Skeletal muscle satellite cell (primary cell): Measurements from ENCODE around the gene FYN.
A peak's percentile ranks its signal among the peaks of the same experiment; 100 is the strongest.
"Not testable (repeated sequence)": the region's sequence is repeated elsewhere in the genome, so short reads cannot be mapped to it uniquely, and the experiment has no call there.

Source experiments
- H3K27me3 ChIP-seq: 2 replicates; pipeline ENCODE4 v1.7.0; 2013; ENCODE audit warnings: low read length; ENCODE audit not compliant: control insufficient read depth, insufficient read depth
- H3K36me3 ChIP-seq: 2 replicates; pipeline ENCODE4 v1.7.0; 2013; ENCODE audit warnings: mild to moderate bottlenecking, control low read depth, low read length; ENCODE audit not compliant: insufficient read depth
- H3K4me1 ChIP-seq: 2 replicates; pipeline ENCODE4 v1.7.0; 2013; ENCODE audit warnings: low read length; ENCODE audit not compliant: control insufficient read depth, insufficient read depth
- H3K4me2 ChIP-seq: 2 replicates; pipeline ENCODE4 v1.7.0; 2013; ENCODE audit warnings: mild to moderate bottlenecking, low read length
- H3K4me3 ChIP-seq: 2 replicates; pipeline ENCODE4 v1.7.0; 2013; ENCODE audit warnings: low read length
- H3K9ac ChIP-seq: 2 replicates; pipeline ENCODE4 v1.7.0; 2013; ENCODE audit warnings: mild to moderate bottlenecking, low read depth, low read length, moderate library complexity
- H3K9me3 ChIP-seq: replicated peaks from 2 replicates; pipeline ENCODE4 v1.7.0; 2013; ENCODE audit warnings: mild to moderate bottlenecking, control low read depth, low read length

Gene FYN

GRCh38 chr6:111686249-111686931, 186.9 kb downstream of the FYN start:
- H3K4me1 ChIP-seq: peaks cover 32% of the 10 kb centered on the region
- no peaks in the 10 kb centered on the region for H3K27me3 ChIP-seq
- H3K4me2 ChIP-seq: no peak overlapping the region
- H3K36me3 ChIP-seq: peaks cover 76% of the 10 kb centered on the region
- no peak overlapping the region for H3K4me3 ChIP-seq
- H3K9ac ChIP-seq: no peak overlapping the region
- no peaks in the 10 kb centered on the region for H3K9me3 ChIP-seq

GRCh38 chr6:111685526-111685925, 187.7 kb downstream of the FYN start:
- H3K4me1 ChIP-seq: peaks cover 24% of the 10 kb centered on the region
- no peak overlapping the region for H3K4me3 ChIP-seq
- no peaks in the 10 kb centered on the region for H3K27me3 ChIP-seq
- no peaks in the 10 kb centered on the region for H3K9me3 ChIP-seq
- no peak overlapping the region for H3K9ac ChIP-seq
- no peak overlapping the region for H3K4me2 ChIP-seq
- H3K36me3 ChIP-seq: peaks cover 70% of the 10 kb centered on the region

- peaks cover 70% of the 10 kb centered on the region for H3K36me3 ChIP-seq
- peaks cover 23% of the 10 kb centered on the region for H3K4me1 ChIP-seq
- H3K4me2 ChIP-seq: no peak overlapping the region
- H3K27me3 ChIP-seq: no peaks in the 10 kb centered on the region
- H3K9me3 ChIP-seq: no peaks in the 10 kb centered on the region
- no peak overlapping the region for H3K9ac ChIP-seq
- no peak overlapping the region for H3K4me3 ChIP-seq
Observed at GRCh38 chr6:111685058-111685457, 188.2 kb downstream of the FYN start.

- H3K4me1 ChIP-seq: peaks cover 23% of the 10 kb centered on the region
- H3K27me3 ChIP-seq: no peaks in the 10 kb centered on the region
- H3K9ac ChIP-seq: peak overlapping the region; percentile 28
- H3K9me3 ChIP-seq: no peaks in the 10 kb centered on the region
- H3K4me3 ChIP-seq: peak overlapping the region; percentile 22
- H3K4me2 ChIP-seq: peak overlapping the region; percentile 13
- H3K36me3 ChIP-seq: peaks cover 71% of the 10 kb centered on the region
Observed at GRCh38 chr6:111683749-111684267, 189.4 kb downstream of the FYN start.

- Histone ChIP-seq H3K9ac (peak overlapping the region; percentile 22), H3K36me3 (peaks cover 71% of the 10 kb centered on the region), H3K9me3 (no peaks in the 10 kb centered on the region), H3K4me2 (no peak overlapping the region), H3K4me3 (no peak overlapping the region), H3K4me1 (peaks cover 23% of the 10 kb centered on the region), H3K27me3 (no peaks in the 10 kb centered on the region)
Observed at GRCh38 chr6:111683157-111683556, 190.1 kb downstream of the FYN start.

GRCh38 chr6:111681860-111682259, 191.4 kb downstream of the FYN start:
- no peaks in the 10 kb centered on the region for H3K9me3 ChIP-seq
- no peaks in the 10 kb centered on the region for H3K27me3 ChIP-seq
- no peak overlapping the region for H3K4me3 ChIP-seq
- peaks cover 73% of the 10 kb centered on the region for H3K36me3 ChIP-seq
- H3K4me2 ChIP-seq: no peak overlapping the region
- H3K9ac ChIP-seq: no peak overlapping the region
- peaks cover 23% of the 10 kb centered on the region for H3K4me1 ChIP-seq

GRCh38 chr6:111680811-111681609, 192.2 kb downstream of the FYN start:
- H3K4me2 ChIP-seq, H3K27me3 ChIP-seq, H3K9me3 ChIP-seq, H3K9ac ChIP-seq, H3K4me3 ChIP-seq: not testable (repeated sequence)
- Histone ChIP-seq H3K36me3 (peaks cover 69% of the 10 kb centered on the region), H3K4me1 (peaks cover 23% of the 10 kb centered on the region)

- Histone ChIP-seq H3K4me1 (peaks cover 21% of the 10 kb centered on the region), H3K36me3 (peaks cover 65% of the 10 kb centered on the region)
Observed at GRCh38 chr6:111680015-111680712, 193.1 kb downstream of the FYN start.

GRCh38 chr6:111679126-111679858, 194.0 kb downstream of the FYN start:
- Histone ChIP-seq H3K9ac (no peak overlapping the region), H3K9me3 (no peaks in the 10 kb centered on the region), H3K4me2 (no peak overlapping the region), H3K27me3 (no peaks in the 10 kb centered on the region), H3K36me3 (peaks cover 63% of the 10 kb centered on the region), H3K4me3 (no peak overlapping the region), H3K4me1 (peaks cover 16% of the 10 kb centered on the region)

More at GRCh38 chr6:111680015-111680712, 193.1 kb downstream of the FYN start:
- Histone ChIP-seq H3K9ac (no peak overlapping the region), H3K4me3 (no peak overlapping the region), H3K4me2 (no peak overlapping the region), H3K9me3 (no peaks in the 10 kb centered on the region), H3K27me3 (no peaks in the 10 kb centered on the region)

- Histone ChIP-seq H3K36me3 (peaks cover 72% of the 10 kb centered on the region), H3K4me3 (no peak overlapping the region), H3K9me3 (no peaks in the 10 kb centered on the region), H3K4me1 (no peaks in the 10 kb centered on the region), H3K27me3 (no peaks in the 10 kb centered on the region), H3K9ac (no peak overlapping the region), H3K4me2 (no peak overlapping the region)
Observed at GRCh38 chr6:111677249-111677990, 195.8 kb downstream of the FYN start.
